ENCODE results near the gene MICALL2.

MICALL2 gene

GRCh38 chr7:1466524-1467271, 7.4 kb upstream of the MICALL2 start:
- peak; percentile 76 for DNase-seq

- DNase-seq: no peak
Measured at GRCh38 chr7:1464694-1465093, 5.4 kb upstream of the MICALL2 start.

GRCh38 chr7:1463676-1464223, 4.5 kb upstream of the MICALL2 start:
- no peak for DNase-seq

- no peak for DNase-seq
Measured at GRCh38 chr7:1461646-1462375, 2.5 kb upstream of the MICALL2 start.

GRCh38 chr7:1460821-1461645, 1.8 kb upstream of the MICALL2 start:
- DNase-seq: no peak

GRCh38 chr7:1459920-1460820, 900 bp upstream of the MICALL2 start:
- DNase-seq: no peak

GRCh38 chr7:1459512-1459892, 232 bp upstream of the MICALL2 start:
- peak; percentile 99 for DNase-seq

- DNase-seq: no peak
Measured at GRCh38 chr7:1457949-1458682, 1.2 kb downstream of the MICALL2 start.

GRCh38 chr7:1457059-1457948, 2.0 kb downstream of the MICALL2 start:
- DNase-seq: no peak

GRCh38 chr7:1455955-1456354, 3.3 kb downstream of the MICALL2 start:
- no peak for DNase-seq

GRCh38 chr7:1455241-1455939, 3.9 kb downstream of the MICALL2 start:
- no peak for DNase-seq

GRCh38 chr7:1454542-1454941, 4.7 kb downstream of the MICALL2 start:
- DNase-seq: no peak

GRCh38 chr7:1452205-1452604, 7.1 kb downstream of the MICALL2 start:
- DNase-seq: peak; percentile 33

- DNase-seq: no peak
Measured at GRCh38 chr7:1450987-1451386, 8.3 kb downstream of the MICALL2 start.

- no peak for DNase-seq
Measured at GRCh38 chr7:1450431-1450830, 8.8 kb downstream of the MICALL2 start.

GRCh38 chr7:1449951-1450350, 9.3 kb downstream of the MICALL2 start:
- DNase-seq: no peak

GRCh38 chr7:1449501-1449900, 9.8 kb downstream of the MICALL2 start:
- DNase-seq: no peak

GRCh38 chr7:1448958-1449357, 10.3 kb downstream of the MICALL2 start:
- DNase-seq: no peak

GRCh38 chr7:1447551-1448244, 11.6 kb downstream of the MICALL2 start:
- DNase-seq: no peak

Data from eye (tissue), 1 donor.